ENCODE measurements around the gene SPC25.

Gene SPC25

DNA sequence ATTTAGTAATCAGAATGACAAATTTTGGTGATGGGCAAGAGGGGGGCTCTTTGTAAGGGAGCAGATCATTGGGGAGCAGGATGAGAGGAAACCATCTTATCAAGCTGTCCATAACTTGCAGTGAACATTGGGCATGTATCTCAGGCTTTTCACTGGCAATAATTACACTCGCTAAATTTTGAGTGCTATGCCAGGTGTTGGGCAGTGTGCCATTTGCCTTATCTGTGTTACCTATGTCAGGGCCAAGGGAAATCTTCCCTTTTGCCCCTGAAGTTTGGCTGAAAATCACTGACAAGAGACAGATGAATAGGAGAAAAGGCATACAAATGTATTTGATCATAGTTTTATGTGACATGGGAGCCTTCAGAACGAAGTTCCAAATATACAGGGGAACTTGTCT, 48.8 kb downstream of the SPC25 start:
- no peak for DNase-seq

DNA sequence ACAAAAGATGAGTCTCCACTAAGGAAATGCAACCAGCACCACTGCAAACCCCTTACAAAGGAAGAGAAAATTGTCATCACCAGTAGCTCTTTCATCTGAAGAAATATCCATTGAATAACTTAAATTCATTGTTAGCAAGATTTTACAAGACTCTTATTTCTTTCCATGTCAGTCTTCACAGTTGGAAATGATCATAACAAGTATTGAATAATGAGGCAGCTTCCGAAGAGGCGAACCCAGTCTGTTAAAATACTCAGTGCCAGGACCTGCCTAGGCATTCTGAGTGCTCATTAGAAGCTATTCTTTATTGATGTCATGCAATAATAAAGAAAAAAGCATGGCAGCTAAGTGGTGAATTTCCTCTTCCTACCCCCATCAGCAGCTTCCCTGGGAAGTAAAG, 54.3 kb downstream of the SPC25 start:
- DNase-seq: no peak

DNA sequence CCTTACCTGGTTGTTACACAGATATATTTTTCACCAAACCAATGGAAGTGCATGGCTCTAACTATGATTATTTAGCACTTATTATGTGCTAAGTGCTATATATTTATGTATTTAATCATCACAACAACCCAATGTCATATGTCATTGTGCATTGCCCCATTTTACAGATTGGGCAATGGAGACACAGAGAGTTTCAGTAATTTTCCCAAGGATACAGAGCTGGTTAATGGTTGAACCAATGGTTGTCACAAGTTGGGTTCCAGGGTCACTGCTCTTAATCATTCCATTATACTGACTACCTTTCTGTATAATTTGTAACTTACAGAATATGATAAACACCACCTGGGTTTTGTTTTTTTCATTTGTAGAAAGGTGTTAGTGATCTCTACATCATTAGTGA, 58.6 kb downstream of the SPC25 start:
- no peak for DNase-seq

DNA sequence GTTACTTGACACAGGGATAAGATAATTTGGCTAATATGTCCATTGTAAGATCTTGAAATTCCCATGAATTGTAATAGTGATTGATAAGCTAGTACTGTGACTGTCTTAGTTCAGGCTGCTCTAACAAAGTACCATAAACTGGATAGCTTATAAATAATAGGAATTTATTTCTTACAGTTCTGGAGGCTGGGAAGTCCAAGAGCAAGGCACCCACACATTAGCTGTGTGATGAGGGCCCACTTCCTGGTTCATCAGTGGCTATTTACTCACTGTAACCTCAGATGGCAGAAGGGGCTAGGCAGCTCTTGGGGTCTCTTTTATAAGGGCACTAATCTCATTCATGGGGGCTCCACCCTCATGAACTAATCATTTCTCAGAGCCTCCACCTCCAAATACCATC, 59.3 kb downstream of the SPC25 start:
- DNase-seq: no peak

DNA sequence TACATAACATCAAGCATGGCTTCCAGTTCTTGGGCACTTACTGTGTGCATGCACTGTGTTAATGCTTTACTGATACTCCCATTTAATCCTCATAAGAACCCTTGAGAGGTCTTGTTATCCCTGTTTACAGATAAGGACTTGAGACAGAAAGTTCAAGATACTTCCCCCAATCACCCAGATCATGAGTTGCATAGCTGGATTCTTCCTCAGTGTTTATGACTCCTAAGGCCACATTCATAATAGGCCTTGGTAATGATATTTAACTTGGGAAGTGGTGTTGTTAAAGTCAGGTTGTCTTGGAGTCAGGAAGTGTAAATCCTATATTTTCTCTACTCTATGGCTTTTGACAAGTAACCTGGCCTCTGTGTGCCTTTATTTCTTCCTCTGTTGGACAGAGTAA, 65.1 kb downstream of the SPC25 start:
- DNase-seq: no peak

DNA sequence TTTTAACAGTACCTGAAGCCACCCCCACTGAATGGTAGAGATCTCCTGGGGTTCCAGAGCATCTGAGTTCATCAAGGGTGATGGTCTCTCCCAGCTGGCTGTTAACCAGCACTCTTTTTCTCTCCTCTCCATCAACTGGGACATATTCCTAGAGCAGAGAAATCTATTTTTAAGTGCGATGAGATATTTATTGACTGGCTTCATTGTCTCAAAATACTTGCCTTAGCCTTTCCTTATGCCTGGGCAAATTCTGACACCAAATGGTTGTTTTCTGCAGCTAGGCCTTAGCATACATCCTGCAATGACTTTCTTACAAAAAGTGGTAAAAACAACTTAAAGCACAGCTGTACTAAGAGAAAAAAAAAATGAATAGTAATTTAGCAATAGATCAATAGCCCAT, 68.2 kb downstream of the SPC25 start:
- no peak for DNase-seq

DNA sequence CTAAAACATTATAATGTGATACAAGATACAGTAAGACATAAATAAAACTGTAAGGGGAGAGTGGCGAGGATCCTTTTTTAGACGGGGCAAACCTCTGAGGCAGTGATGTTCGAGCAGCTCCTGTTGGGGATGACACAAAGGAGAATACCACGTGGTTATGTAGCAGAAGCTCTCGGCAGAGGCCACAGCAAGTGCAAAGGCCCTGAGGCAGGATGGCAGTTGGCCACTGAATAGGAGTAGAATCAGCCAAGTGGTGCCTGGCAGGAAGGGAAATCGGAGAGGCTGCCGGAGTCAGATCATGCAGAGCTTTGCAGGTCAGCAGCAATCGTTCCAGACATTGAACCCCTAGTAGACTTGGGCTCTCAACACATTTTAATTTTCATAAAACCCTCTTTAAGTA, 68.7 kb downstream of the SPC25 start:
- no peak for DNase-seq

Measured in fibroblast of skin of scalp (primary cell).